Activated naive CD4-positive, alpha-beta T cell (primary cell): ENCODE data around the gene MAGI1.
"Not testable (repeated sequence)": the region's sequence is repeated elsewhere in the genome, so short reads cannot be mapped to it uniquely, and the experiment has no call there.

ENCODE experiments used
- DNase-seq, 4 experiments: peaks; one replicate each; lab custom pipeline; 2025; lab: John Stamatoyannopoulos, UW

Gene MAGI1

DNA sequence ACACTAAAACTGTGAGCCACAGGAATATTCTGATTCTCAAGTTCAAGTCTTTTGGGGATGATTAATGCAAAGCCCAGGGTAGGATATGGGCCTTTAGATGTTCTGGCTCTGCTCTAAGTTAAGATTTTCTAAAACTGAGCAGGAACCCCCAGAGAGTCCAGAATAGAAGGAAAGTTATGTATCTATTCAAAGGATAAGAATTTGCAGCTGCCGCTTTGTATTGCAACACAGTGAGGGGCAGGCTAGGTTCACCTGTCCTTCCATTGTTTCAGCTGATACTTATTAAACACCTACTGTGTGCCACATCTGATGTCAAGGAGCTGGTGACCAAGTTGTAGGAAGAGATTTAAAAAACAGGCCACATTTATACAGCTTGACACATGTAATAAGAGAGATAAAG lies 290.4 kb downstream of the MAGI1 start:
- no peak for DNase-seq

GRCh38 chr3:65746848-65747247 lies 291.9 kb downstream of the MAGI1 start:
- DNase-seq = no peak

- no peak for DNase-seq
These were observed 293.4 kb downstream of the MAGI1 start for GRCh38 chr3:65745306-65745705.

DNA sequence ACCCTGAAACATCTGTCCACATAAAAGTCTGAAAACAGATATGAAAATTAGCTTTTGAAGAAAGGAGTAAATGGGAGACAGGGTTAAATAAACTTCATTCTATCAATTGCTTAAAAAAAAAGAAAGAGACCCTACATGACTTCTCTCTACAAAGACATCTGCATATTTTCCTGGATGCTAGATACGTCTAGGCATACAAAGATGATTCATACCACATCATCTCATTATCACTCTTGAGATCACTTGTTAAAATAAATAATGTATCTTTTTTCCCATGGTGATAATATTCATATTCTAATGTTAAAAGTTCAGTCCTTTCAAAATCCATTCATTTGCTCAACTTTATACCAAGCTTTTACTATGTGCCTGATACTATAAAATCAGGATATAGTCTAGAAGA lies 295.8 kb downstream of the MAGI1 start:
- DNase-seq = no peak

DNA sequence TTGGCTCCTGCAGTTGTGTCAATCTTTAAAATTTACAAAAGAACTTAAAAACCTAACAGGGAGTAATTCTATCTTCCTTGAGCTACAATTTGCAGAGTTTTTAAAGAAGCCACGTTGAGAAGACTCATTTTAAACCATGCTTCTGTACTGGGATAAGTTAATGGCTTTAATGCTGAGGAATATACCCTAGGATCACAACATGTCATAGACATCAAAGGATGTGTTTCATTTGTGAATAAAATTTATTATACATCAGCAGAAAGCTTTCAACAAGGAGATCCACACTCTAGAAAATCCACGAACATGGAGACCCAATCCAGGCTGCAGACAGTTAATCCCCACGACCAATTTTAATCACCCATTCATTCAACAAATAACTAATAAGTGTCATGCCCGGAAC lies 297.2 kb downstream of the MAGI1 start:
- DNase-seq = no peak

DNA sequence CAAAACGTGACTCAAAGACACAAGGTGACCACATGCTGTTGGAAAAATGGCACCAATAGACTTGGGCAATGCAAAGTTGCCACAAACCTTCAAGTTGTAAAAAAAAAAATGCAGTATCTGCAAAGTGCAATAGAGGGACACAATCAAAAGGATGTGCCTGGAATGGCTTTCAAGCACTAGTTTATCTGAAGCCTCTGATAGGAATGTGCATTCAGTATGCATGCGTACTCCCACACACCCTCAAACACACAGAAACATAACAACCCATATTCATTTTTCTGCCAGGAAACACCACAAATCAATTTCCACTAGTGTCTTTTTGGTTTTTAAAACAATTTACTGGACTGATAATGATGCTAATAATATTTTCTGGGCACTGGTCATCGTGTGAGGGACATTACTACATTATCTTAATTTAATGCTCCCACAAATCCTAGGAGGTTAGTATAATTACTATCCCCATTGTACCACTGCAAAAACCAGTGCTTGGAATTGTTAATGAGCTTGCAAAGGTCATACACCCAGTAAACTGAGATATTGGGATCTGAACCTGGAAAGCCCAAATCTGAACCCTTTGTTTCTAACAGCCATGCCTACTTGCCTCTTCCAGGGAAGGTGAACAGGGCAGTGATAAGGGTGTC lies 298.7 kb downstream of the MAGI1 start:
- DNase-seq = no peak

DNA sequence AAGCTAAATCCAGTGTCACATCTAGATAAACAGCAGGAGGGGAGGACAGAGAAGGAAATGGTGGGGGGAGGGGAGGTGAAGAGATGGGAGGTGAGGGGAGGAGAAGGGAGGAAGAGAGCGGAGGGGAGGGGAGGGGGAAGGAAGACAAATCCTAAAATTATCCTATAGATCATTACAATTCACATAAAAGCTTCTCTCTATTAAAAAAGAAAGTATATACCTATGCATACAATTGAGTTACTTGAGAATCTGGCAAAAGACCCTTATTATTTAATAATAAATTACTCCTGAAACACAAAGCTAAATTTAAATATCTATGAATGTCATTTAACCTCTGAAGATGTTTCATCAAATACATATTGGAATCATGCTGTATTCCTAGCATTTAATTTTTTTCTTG lies 303.9 kb downstream of the MAGI1 start:
- DNase-seq = no peak

DNA sequence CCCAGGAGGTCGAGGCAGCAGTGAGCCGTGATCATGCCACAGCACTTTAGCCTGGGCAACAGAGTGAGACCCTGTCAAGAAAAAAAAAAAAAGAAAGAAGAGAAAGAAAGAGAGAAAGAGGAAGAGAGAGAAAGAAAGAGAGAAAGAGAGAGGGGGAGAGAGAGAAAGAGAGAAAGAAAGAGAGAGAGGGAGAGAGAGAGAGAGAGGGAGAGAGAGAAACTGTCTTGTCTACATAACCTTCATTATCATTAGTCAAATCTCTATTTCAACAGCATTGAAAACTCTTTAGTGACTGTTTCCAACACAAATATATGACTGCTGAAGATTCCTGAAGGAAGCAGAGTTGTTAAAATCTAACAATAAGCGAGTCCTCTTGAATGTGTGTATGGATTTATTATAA lies 304.3 kb downstream of the MAGI1 start:
- no peak for DNase-seq

GRCh38 chr3:65733459-65733858 lies 305.3 kb downstream of the MAGI1 start:
- no peak for DNase-seq

- DNase-seq = no peak
These were observed 306.4 kb downstream of the MAGI1 start for GRCh38 chr3:65732051-65732935.

DNA sequence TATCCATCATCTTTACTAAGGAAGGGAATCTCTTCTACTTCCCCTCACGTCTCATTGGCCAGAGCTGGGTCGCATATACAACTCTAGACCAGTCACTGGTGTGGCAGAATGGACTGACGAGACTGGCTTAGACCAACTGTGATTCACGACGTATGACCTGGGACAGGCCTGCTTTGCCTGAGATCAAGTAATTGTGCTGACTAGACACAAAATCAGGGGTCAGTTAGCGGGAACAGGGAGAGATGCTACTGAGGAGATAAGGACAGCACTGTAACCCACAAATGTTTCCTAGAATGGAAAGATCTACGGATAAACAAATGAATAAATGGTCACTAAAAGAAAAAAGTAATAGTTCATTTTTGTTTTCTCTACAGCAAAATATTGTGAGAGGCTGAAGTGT lies 308.3 kb downstream of the MAGI1 start:
- DNase-seq = no peak

GRCh38 chr3:65729973-65730372 lies 308.7 kb downstream of the MAGI1 start:
- DNase-seq = no peak

DNA sequence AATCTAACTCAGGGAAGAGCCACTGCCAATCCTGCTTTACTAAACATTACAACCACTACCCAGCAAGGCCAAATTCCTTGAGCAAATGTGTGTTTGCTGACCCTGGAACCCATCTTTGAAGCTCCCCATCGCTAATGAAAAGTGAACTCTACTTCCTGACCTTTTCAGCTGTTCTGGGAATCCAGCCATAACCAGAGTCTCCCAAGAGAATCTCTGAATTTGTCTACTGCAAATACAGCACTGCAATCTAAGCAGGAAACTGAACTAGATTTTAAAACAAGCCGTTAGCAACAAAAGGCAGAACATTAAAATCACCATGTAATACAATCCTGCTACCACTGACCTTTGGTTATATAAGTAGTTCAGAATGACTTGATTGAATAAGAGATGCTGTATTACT lies 309.2 kb downstream of the MAGI1 start:
- DNase-seq = no peak

GRCh38 chr3:65728138-65728537 lies 310.6 kb downstream of the MAGI1 start:
- DNase-seq = no peak

- DNase-seq = no peak
These were observed 314.7 kb downstream of the MAGI1 start for GRCh38 chr3:65723985-65724384.

DNA sequence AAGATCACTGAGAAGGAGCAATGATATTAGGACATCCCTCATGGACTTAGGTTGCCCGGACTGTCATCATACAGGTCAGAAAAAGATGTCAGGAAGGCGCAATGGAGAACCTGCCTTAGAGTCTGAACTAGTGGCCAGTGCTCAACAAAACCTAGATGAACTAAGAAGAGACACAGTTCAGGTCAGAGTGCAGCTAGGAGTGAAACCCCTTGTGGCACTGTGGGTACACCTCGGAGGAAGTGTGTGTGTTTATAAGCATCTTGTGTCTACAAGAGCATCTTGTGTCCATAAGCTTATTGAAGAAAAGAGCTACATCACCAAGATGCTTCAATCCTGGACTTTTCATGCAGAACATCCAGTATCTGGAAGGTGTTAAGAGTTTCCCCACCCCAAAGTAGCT lies 315.7 kb downstream of the MAGI1 start:
- no peak for DNase-seq

- no peak for DNase-seq
These were observed 317.6 kb downstream of the MAGI1 start for GRCh38 chr3:65720989-65721737.

- DNase-seq = not testable (repeated sequence)
These were observed 319.1 kb downstream of the MAGI1 start for GRCh38 chr3:65719639-65720038.

DNA sequence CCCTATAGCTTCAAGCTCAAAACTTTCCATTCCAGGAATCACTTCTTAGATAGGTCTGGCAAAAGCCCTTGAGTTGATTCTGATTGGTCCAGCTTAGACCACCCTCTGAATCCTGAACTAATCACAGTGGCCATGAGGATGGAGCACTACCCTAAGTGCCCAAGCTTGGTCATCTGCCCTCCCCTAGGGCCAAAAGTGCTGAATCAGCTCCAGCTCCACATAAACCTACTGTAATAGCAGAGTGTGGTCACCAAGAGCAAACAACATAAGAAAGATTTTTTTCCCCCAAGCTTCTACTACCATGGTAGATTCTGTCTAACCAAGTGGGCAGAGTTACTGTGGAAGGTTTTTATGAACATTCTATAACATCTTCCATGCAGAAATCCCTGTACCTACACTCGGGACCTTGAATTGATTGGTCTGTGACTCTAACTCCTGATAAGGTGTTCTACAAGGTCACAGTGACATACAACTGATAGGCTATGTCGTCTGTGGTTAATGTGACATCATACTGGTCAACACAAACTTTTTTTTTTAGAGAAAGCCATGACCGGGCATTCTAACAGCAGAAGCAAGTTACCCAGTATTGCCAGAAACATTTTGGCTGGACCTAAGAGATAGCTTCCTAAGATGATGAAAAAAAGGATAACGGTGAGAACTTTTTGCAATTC lies 320.9 kb downstream of the MAGI1 start:
- no peak for DNase-seq

GRCh38 chr3:65716071-65716751 lies 322.5 kb downstream of the MAGI1 start:
- no peak for DNase-seq

- DNase-seq = no peak
These were observed 324.6 kb downstream of the MAGI1 start for GRCh38 chr3:65714134-65714533.

GRCh38 chr3:65713016-65713415 lies 325.7 kb downstream of the MAGI1 start:
- DNase-seq = no peak
